Calu3 (cell line): Measurements from ENCODE around the gene PLEKHA5. TPM values are rescaled to one million over a fixed set of nuclear protein-coding genes. Genes with fewer than 3 reads are reported as not detected.

ENCODE experiments used
- BruUV-seq: library from RNA; stranded (reverse); fragments of 400-500 nt; replicated peaks from 2 replicates; lab custom pipeline; 2021; lab: Mats Ljungman, UMichigan
- CTCF ChIA-PET: fragments of 300-600 bp; sonication (Branson Sonifier 250); formaldehyde crosslinking; loops from one replicate; lab custom pipeline; 2022; ENCODE audit warnings: antibody characterized with exemption; lab: Charles Lee
- DNase-seq: peaks from one replicate; pipeline ENCODE4 v3.0.0; 2022
- H3K27ac Mint-ChIP-seq: one replicate; pipeline ENCODE4 v1.8.0; 2022; ENCODE audit warnings: mixed read lengths; ENCODE audit not compliant: unreplicated experiment
- H3K27me3 Mint-ChIP-seq: one replicate; pipeline ENCODE4 v1.8.0; 2022; ENCODE audit warnings: mixed read lengths; ENCODE audit not compliant: unreplicated experiment
- H3K36me3 Mint-ChIP-seq: one replicate; pipeline ENCODE4 v1.8.0; 2022; ENCODE audit warnings: mild to moderate bottlenecking, moderate library complexity, mixed read lengths; ENCODE audit not compliant: insufficient read depth, unreplicated experiment
- H3K4me1 Mint-ChIP-seq: one replicate; pipeline ENCODE4 v1.8.0; 2022; ENCODE audit warnings: mild to moderate bottlenecking, low read depth, mixed read lengths; ENCODE audit not compliant: unreplicated experiment
- H3K4me3 Mint-ChIP-seq: one replicate; pipeline ENCODE4 v1.8.0; 2022; ENCODE audit warnings: mild to moderate bottlenecking, low read depth, moderate library complexity, mixed read lengths; ENCODE audit not compliant: unreplicated experiment
- H3K9me3 Mint-ChIP-seq: one replicate; pipeline ENCODE4 v1.8.0; 2022; ENCODE audit warnings: low read depth, mixed read lengths; ENCODE audit not compliant: unreplicated experiment
- CTCF ChIP-seq: fragments of 200-600 bp; IDR thresholded peaks from one replicate; pipeline ENCODE4 v1.8.0; 2022; ENCODE audit warnings: antibody characterized with exemption; ENCODE audit not compliant: unreplicated experiment
- intact Hi-C: fragments of 100-400 bp; cut with micrococcal nuclease; formaldehyde crosslinking; loops from one replicate; pipeline ENCODE4 v1.10.0; 2022; ENCODE audit not compliant: unreplicated experiment
- total RNA-seq: library from RNA; stranded (reverse); gene quantifications from 2 replicates; pipeline ENCODE4 v1.2.3, GENCODE V29; 2022

The PLEKHA5 gene
- total RNA-seq, 1 experiment from 2014 or later = 57.9 TPM

GRCh38 chr12:19201661-19202060, 72.1 kb downstream of the PLEKHA5 start:
- Mint-ChIP-seq H3K27me3 (no peaks in the 10 kb centered on the region), H3K27ac (no peak overlapping the region), H3K4me1 (peaks cover 32% of the 10 kb centered on the region), H3K36me3 (no peaks in the 10 kb centered on the region), H3K4me3 (no peak overlapping the region), H3K9me3 (no peaks in the 10 kb centered on the region)
- no peak for TF ChIP-seq CTCF
- DNase-seq = no peak
- CTCF ChIA-PET = no interaction called here
- intact Hi-C loops = no loop called here
- BruUV-seq = no TSS peak

- H3K9me3 Mint-ChIP-seq = no peaks in the 10 kb centered on the region
- no peak overlapping the region for H3K27ac Mint-ChIP-seq
- CTCF ChIA-PET = no interaction called here
- no peak overlapping the region for H3K4me3 Mint-ChIP-seq
- no peak for DNase-seq
- H3K36me3 Mint-ChIP-seq = no peaks in the 10 kb centered on the region
- H3K27me3 Mint-ChIP-seq = no peaks in the 10 kb centered on the region
- BruUV-seq = no TSS peak
- TF ChIP-seq CTCF = no peak
- intact Hi-C loops = no loop called here
- H3K4me1 Mint-ChIP-seq = peaks cover 32% of the 10 kb centered on the region
Observed at GRCh38 chr12:19203013-19203412, 73.5 kb downstream of the PLEKHA5 start.

GRCh38 chr12:19203539-19204506, 74.3 kb downstream of the PLEKHA5 start:
- Mint-ChIP-seq H3K27ac (no peak overlapping the region), H3K27me3 (no peaks in the 10 kb centered on the region), H3K9me3 (peaks cover under 1% of the 10 kb centered on the region), H3K36me3 (peaks cover 1% of the 10 kb centered on the region), H3K4me1 (peaks cover 32% of the 10 kb centered on the region), H3K4me3 (no peak overlapping the region)
- CTCF ChIA-PET = no interaction called here
- intact Hi-C loops = no loop called here
- TF ChIP-seq CTCF = no peak
- DNase-seq = no peak
- no TSS peak for BruUV-seq

- TF ChIP-seq CTCF = no peak
- Mint-ChIP-seq H3K9me3 (peaks cover 5% of the 10 kb centered on the region), H3K36me3 (peaks cover 8% of the 10 kb centered on the region), H3K4me3 (no peak overlapping the region), H3K27ac (no peak overlapping the region), H3K4me1 (peaks cover 25% of the 10 kb centered on the region), H3K27me3 (no peaks in the 10 kb centered on the region)
- CTCF ChIA-PET = no interaction called here
- intact Hi-C loops = no loop called here
- DNase-seq = no peak
- no TSS peak for BruUV-seq
Observed at GRCh38 chr12:19205120-19205519, 75.6 kb downstream of the PLEKHA5 start.
